PC-9 (cell line): Measurements from ENCODE around the gene SHISA5. TPM values are rescaled to one million over a fixed set of nuclear protein-coding genes. Genes with fewer than 3 reads are reported as not detected.

Source experiments
- BruUV-seq: library from RNA; stranded (reverse); fragments of 400-500 nt; replicated peaks from 2 replicates; lab custom pipeline; 2021; lab: Mats Ljungman, UMichigan
- CTCF ChIA-PET: fragments of 300-600 bp; sonication (Branson Sonifier 250); formaldehyde crosslinking; loops from one replicate; lab custom pipeline; 2022; ENCODE audit warnings: antibody characterized with exemption; lab: Charles Lee
- POLR2A ChIA-PET: fragments of 300-600 bp; sonication (Branson Sonifier 250); formaldehyde crosslinking; loops from one replicate; lab custom pipeline; 2022; ENCODE audit warnings: antibody characterized with exemption; ENCODE audit not compliant: unreplicated experiment; lab: Charles Lee
- DNase-seq, 2 experiments: peaks; one replicate each; pipeline versions ENCODE4 v3.0.0 to v3.0.0-alpha.2; 2015 to 2022; ENCODE audit warnings: mixed read lengths in 1 of 2
- H2AFZ ChIP-seq: fragments of 200-600 bp; sonication (generic); 2 replicates; pipeline ENCODE4 v1.8.1; 2017; ENCODE audit warnings: antibody characterized with exemption
- H3F3A ChIP-seq: fragments of 200-600 bp; sonication (generic); 2 replicates; pipeline ENCODE4 v1.8.1; 2017; ENCODE audit warnings: antibody characterized with exemption, mild to moderate bottlenecking, low read depth; ENCODE audit not compliant: insufficient read depth
- H3K27ac ChIP-seq: fragments of 200-600 bp; sonication (generic); 2 replicates; pipeline ENCODE4 v1.6.1; 2016; ENCODE audit warnings: mixed run types
- H3K27me3 ChIP-seq: fragments of 200-600 bp; sonication (generic); 2 replicates; pipeline ENCODE4 v1.6.1; 2016; ENCODE audit warnings: low read depth, mixed run types; ENCODE audit not compliant: insufficient read depth
- H3K36me3 ChIP-seq: fragments of 200-600 bp; sonication (generic); 2 replicates; pipeline ENCODE4 v1.6.1; 2016; ENCODE audit warnings: low read depth, mixed run types
- H3K4me1 ChIP-seq: fragments of 200-600 bp; sonication (generic); replicated peaks from 2 replicates; pipeline ENCODE4 v1.6.1; 2016; ENCODE audit warnings: mixed run types; ENCODE audit not compliant: insufficient read depth
- H3K4me2 ChIP-seq: fragments of 200-600 bp; sonication (generic); 2 replicates; pipeline ENCODE4 v1.6.1; 2017; ENCODE audit warnings: mixed run types
- H3K4me3 ChIP-seq: fragments of 200-600 bp; sonication (generic); 2 replicates; pipeline ENCODE4 v1.6.1; 2016; ENCODE audit warnings: mixed run types
- H3K79me2 ChIP-seq: fragments of 200-600 bp; sonication (generic); 2 replicates; pipeline ENCODE4 v1.6.1; 2017; ENCODE audit warnings: low read depth, mixed run types
- H3K9me2 ChIP-seq: fragments of 200-600 bp; sonication (generic); 2 replicates; pipeline ENCODE4 v1.8.1; 2017; ENCODE audit warnings: mild to moderate bottlenecking; ENCODE audit not compliant: insufficient read depth
- H3K9me3 ChIP-seq: fragments of 200-600 bp; sonication (generic); 2 replicates; pipeline ENCODE4 v1.8.1; 2016; ENCODE audit warnings: low read depth; ENCODE audit not compliant: insufficient read depth
- H4K20me1 ChIP-seq: fragments of 200-600 bp; sonication (generic); 2 replicates; pipeline ENCODE4 v1.8.1; 2017; ENCODE audit not compliant: insufficient read depth
- CTCF ChIP-seq: fragments of 200-600 bp; sonication (generic); conservative IDR thresholded peaks from 2 replicates; pipeline ENCODE4 v1.6.1; 2017; ENCODE audit warnings: mixed run types, antibody characterized with exemption, mild to moderate bottlenecking, moderate library complexity
- EZH2 ChIP-seq: fragments of 200-600 bp; sonication (generic); IDR thresholded peaks from 2 replicates; pipeline ENCODE4 v1.8.0; 2017; ENCODE audit warnings: antibody characterized with exemption, low read depth
- intact Hi-C: fragments of 100-400 bp; cut with micrococcal nuclease; formaldehyde crosslinking; loops from one replicate; pipeline ENCODE4 v1.10.0; 2022; ENCODE audit not compliant: unreplicated experiment
- total RNA-seq: library from RNA; stranded (reverse); gene quantifications from 2 replicates; pipeline ENCODE4 v1.2.3, GENCODE V29; 2021

The SHISA5 gene
- total RNA-seq, 1 experiment from 2014 or later, result 133 TPM

- intact Hi-C loops, result no loop called here
- Histone ChIP-seq H3K79me2 (no peaks in the 10 kb centered on the region), H3K36me3 (no peaks in the 10 kb centered on the region), H3K4me2 (no peak overlapping the region), H4K20me1 (no peaks in the 10 kb centered on the region), H3K27me3 (no peaks in the 10 kb centered on the region), H2AFZ (no peak overlapping the region), H3K4me1 (peaks cover 8% of the 10 kb centered on the region), H3F3A (peaks cover 7% of the 10 kb centered on the region; the same call in 1 of the 2 replicates), H3K9me3 (no peaks in the 10 kb centered on the region), H3K4me3 (no peak overlapping the region), H3K27ac (no peak overlapping the region), H3K9me2 (no peaks in the 10 kb centered on the region)
- ChIA-PET POLR2A (no interaction called here), CTCF (no interaction called here)
- DNase-seq, result no peak
- no TSS peak for BruUV-seq
- TF ChIP-seq EZH2, result no peak
These were observed 15.3 kb upstream of the SHISA5 start for GRCh38 chr3:48519277-48519643.

GRCh38 chr3:48518638-48519276 is 14.8 kb upstream of the SHISA5 start:
- no TSS peak for BruUV-seq
- peaks cover 12% of the 10 kb centered on the region; the same call in 1 of the 2 replicates for H3F3A ChIP-seq
- no peak overlapping the region for H3K4me3 ChIP-seq
- DNase-seq, result no peak
- H3K4me2 ChIP-seq, result no peak overlapping the region
- POLR2A ChIA-PET, result no interaction called here
- no peaks in the 10 kb centered on the region for H3K79me2 ChIP-seq
- no peak overlapping the region for H3K27ac ChIP-seq
- H3K9me3 ChIP-seq, result no peaks in the 10 kb centered on the region
- no peaks in the 10 kb centered on the region for H4K20me1 ChIP-seq
- CTCF ChIA-PET, result no interaction called here
- H3K9me2 ChIP-seq, result no peaks in the 10 kb centered on the region
- intact Hi-C loops, result no loop called here
- no peak for TF ChIP-seq EZH2
- TF ChIP-seq CTCF, result no peak
- peaks cover 12% of the 10 kb centered on the region for H3K4me1 ChIP-seq
- no peaks in the 10 kb centered on the region for H3K36me3 ChIP-seq
- no peaks in the 10 kb centered on the region for H3K27me3 ChIP-seq
- H2AFZ ChIP-seq, result no peak overlapping the region

GRCh38 chr3:48518069-48518468 is 14.1 kb upstream of the SHISA5 start:
- no peaks in the 10 kb centered on the region for H3K9me2 ChIP-seq
- no peak overlapping the region for H3K27ac ChIP-seq
- no peak overlapping the region for H3K4me3 ChIP-seq
- peaks cover 14% of the 10 kb centered on the region; the same call in 1 of the 2 replicates for H3F3A ChIP-seq
- DNase-seq, result no peak
- no peak overlapping the region for H2AFZ ChIP-seq
- H3K27me3 ChIP-seq, result no peaks in the 10 kb centered on the region
- intact Hi-C loops, result no loop called here
- ChIA-PET CTCF (no interaction called here), POLR2A (no interaction called here)
- BruUV-seq, result no TSS peak
- no peaks in the 10 kb centered on the region for H4K20me1 ChIP-seq
- no peaks in the 10 kb centered on the region for H3K36me3 ChIP-seq
- TF ChIP-seq CTCF (no peak), EZH2 (no peak)
- no peak overlapping the region for H3K4me2 ChIP-seq
- H3K4me1 ChIP-seq, result peaks cover 12% of the 10 kb centered on the region
- no peaks in the 10 kb centered on the region for H3K79me2 ChIP-seq
- no peaks in the 10 kb centered on the region for H3K9me3 ChIP-seq

GRCh38 chr3:48516571-48516970 is 12.6 kb upstream of the SHISA5 start:
- Histone ChIP-seq H3K27ac (no peak overlapping the region), H3F3A (peaks cover 14% of the 10 kb centered on the region; the same call in 1 of the 2 replicates), H2AFZ (no peak overlapping the region), H3K4me2 (no peak overlapping the region), H3K27me3 (no peaks in the 10 kb centered on the region), H3K4me3 (no peak overlapping the region), H3K79me2 (no peaks in the 10 kb centered on the region), H3K9me3 (no peaks in the 10 kb centered on the region), H4K20me1 (no peaks in the 10 kb centered on the region), H3K9me2 (no peaks in the 10 kb centered on the region), H3K36me3 (no peaks in the 10 kb centered on the region), H3K4me1 (peaks cover 12% of the 10 kb centered on the region)
- no TSS peak for BruUV-seq
- no peak for DNase-seq
- ChIA-PET CTCF (no interaction called here), POLR2A (no interaction called here)
- intact Hi-C loops, result no loop called here
- TF ChIP-seq CTCF (no peak), EZH2 (no peak)
